Measurements from ENCODE around the gene C5orf58. TPM values are rescaled to one million over a fixed set of nuclear protein-coding genes. Genes with fewer than 3 reads are reported as not detected.

C5orf58 gene
- total and polyA plus RNA-seq, 9 of the 15 experiments (the other 6 are each of a cell fraction or from before 2014, with no cell fraction given) = 1.5 to 7.6 (median 5.3) TPM

GRCh38 chr5:170233358-170233892 lies 640 bp downstream of the C5orf58 start:
- no peak overlapping the region for H3K27ac ChIP-seq (ENCODE audit: extremely low read depth, low read depth, low read length)
- in situ Hi-C loops (cut with MboI) = no loop called here
- no peaks in the 10 kb centered on the region for H3K36me3 ChIP-seq (ENCODE audit: control insufficient read depth, insufficient read depth, low read length)
- no peaks in the 10 kb centered on the region for H3K27me3 ChIP-seq (ENCODE audit: control insufficient read depth in 2 of 2, insufficient read depth in 2 of 2, low read length in 2 of 2)
- no TSS peak for BruUV-seq (replicated peaks)
- 38% methylated on average over 18 of the region's 18 CpGs for WGBS (ENCODE audit: insufficient coverage, low coverage, missing lambda C conversion rate)
- TF ChIP-seq ZNF263 (CRISPR knock-in tag; IDR thresholded peaks at IDR 0.05; ENCODE audit: borderline replicate concordance) = no peak
- TF ChIP-seq MYBL2 (IDR thresholded peaks at IDR 0.05; ENCODE audit: low read depth) = no peak
- TF ChIP-seq MYBL2 (CRISPR knock-in tag; IDR thresholded peaks at IDR 0.05; ENCODE audit: borderline replicate concordance) = no peak
- peak in 1 of 2 experiments; percentile 24; a peak in 1 of 4 replicates for TF ChIP-seq RAD21 (CRISPR knock-in tag; conservative IDR thresholded peaks at IDR 0.05 in 1 of 2, IDR thresholded peaks at IDR 0.05 in 1 of 2)
- TF ChIP-seq CTCF (IDR thresholded peaks at IDR 0.05 in 2 of 3, conservative IDR thresholded peaks at IDR 0.05 in 1 of 3; ENCODE audit: insufficient read depth in 2 of 3, low read depth in 1 of 3, low read length in 3 of 3) = peak in 2 of 3 experiments; percentile 11 to 28; a peak in 2 of 6 replicates
- FAIRE-seq = no peak
- H2AFZ ChIP-seq (ENCODE audit: low read depth, low read length) = peak overlapping the region; percentile 51
- H3K9me1 ChIP-seq (ENCODE audit: control insufficient read depth, insufficient read depth, low read length) = no peaks in the 10 kb centered on the region
- H3K4me2 ChIP-seq (ENCODE audit: insufficient read depth, low read length) = peak overlapping the region; percentile 10; the same call in 1 of the 2 replicates
- ATAC-seq = peak; percentile 65
- ChIA-PET POLR2A (interaction anchor here (0.6 kb wide), 1 partner anchor 387 kb away, joined by 3 read pairs; no protein-coding TSS in a partner anchor), CTCF (ENCODE audit: low intra/inter-chr PET ratio) (no interaction called here)
- H3K79me2 ChIP-seq (ENCODE audit: control insufficient read depth, insufficient read depth, low read length) = no peaks in the 10 kb centered on the region
- no peak for DNase-seq (ENCODE audit: extremely low read depth in 1 of 4, low spot score in 3 of 4)
- intact Hi-C loops (cut with micrococcal nuclease) = no loop called here
- H4K20me1 ChIP-seq (replicated peaks; ENCODE audit: control insufficient read depth, insufficient read depth, low read length) = no peaks in the 10 kb centered on the region
- no peaks in the 10 kb centered on the region for H3K9me3 ChIP-seq (replicated peaks; ENCODE audit: control insufficient read depth, insufficient read depth, low read depth, low read length)
- peaks cover 0 to 11% of the 10 kb centered on the region in 2 experiments; a peak in 1 of 5 replicates for H3K4me1 ChIP-seq (replicated peaks in 1 of 2; ENCODE audit: control insufficient read depth in 2 of 2, insufficient read depth in 2 of 2, low read length in 2 of 2)
- H3K9ac ChIP-seq (ENCODE audit: insufficient read depth in 1 of 2, low read depth in 2 of 2, low read length in 2 of 2) = no peak overlapping the region
- no peak overlapping the region; the same call in 1 of the 2 replicates for H3K4me3 ChIP-seq
